Stomach (tissue), 9 donors: ENCODE measurements around the gene LHFPL5. TPM values are rescaled to one million over a fixed set of nuclear protein-coding genes. Genes with fewer than 3 reads are reported as not detected.
A peak's percentile ranks its signal among the peaks of the same experiment; 100 is the strongest.

Experiments
- DNase-seq, 2 donors: peaks; one replicate each; pipeline versions ENCODE4 v3.0.0 to v3.0.0-alpha.2; 2013 to 2019
- H3K27ac ChIP-seq, 5 donors: fragments of 200-600 bp in 4 of 5; sonication (generic) in 4 of 5; one replicate each; pipeline ENCODE4 v1.5.1; 2013 to 2019; ENCODE audit warnings: mild to moderate bottlenecking in 1 of 5, moderate library complexity in 1 of 5
- H3K27me3 ChIP-seq, 3 donors: fragments of 200-600 bp; sonication (generic); one replicate each; pipeline ENCODE4 v1.5.1; 2017 to 2019; ENCODE audit warnings: mixed run types in 1 of 3
- H3K36me3 ChIP-seq, 4 donors: fragments of 200-600 bp; sonication (generic); 1 replicate in 3 of 4; 2 replicates in 1 of 4; pipeline ENCODE4 v1.5.1; 2016 to 2019
- H3K4me1 ChIP-seq, 4 donors: fragments of 200-600 bp; sonication (generic); one replicate each; pipeline ENCODE4 v1.5.1; 2016 to 2019
- H3K4me3 ChIP-seq, 4 donors: fragments of 200-600 bp; sonication (generic) in 3 of 4; one replicate each; pipeline ENCODE4 v1.5.1; 2016 to 2019; ENCODE audit warnings: mild to moderate bottlenecking in 1 of 4
- H3K9me3 ChIP-seq, 4 donors: fragments of 200-600 bp; sonication (generic); one replicate each; pipeline ENCODE4 v1.5.1; 2016 to 2019
- EP300 ChIP-seq: sonication (generic); formaldehyde crosslinking; IDR thresholded peaks from one replicate; pipeline ENCODE4 v1.6.1; 2017; ENCODE audit warnings: antibody characterized with exemption
- POLR2A ChIP-seq, 4 donors: fragments of 450-650 bp; IDR thresholded peaks; one replicate each; pipeline ENCODE4 v1.6.1; 2016; ENCODE audit warnings: antibody characterized with exemption in 4 of 4, control low read depth in 2 of 4, mild to moderate bottlenecking in 1 of 4, moderate library complexity in 1 of 4
- POLR2AphosphoS5 ChIP-seq, 3 donors: sonication (generic); formaldehyde crosslinking; IDR thresholded peaks; one replicate each; pipeline ENCODE4 v1.6.1; 2016; ENCODE audit warnings: antibody characterized with exemption in 3 of 3
- WGBS, 5 donors: extraction: QIAGEN DNeasy Blood & Tissue Kit in 3 of 5; methylation state at CpG; one replicate each; pipeline versions ENCODE4 v1.1.5 to v1.1.7; 2013 to 2018; 5-methylcytosine and 5-hydroxymethylcytosine counted together
- intact Hi-C: fragments of 100-400 bp; cut with DNase I; formaldehyde crosslinking; loops from one replicate; pipeline ENCODE4 v1.15.1; 2023; ENCODE audit warnings: low total_unique reads
- polyA plus RNA-seq, 3 donors: library from polyadenylated mRNA; stranded (reverse); fragments of 200-250 nt; gene quantifications; one replicate each; pipeline ENCODE4 v1.2.3, GENCODE V29; 2013
- total RNA-seq, 5 donors: library from RNA; depleted of rRNA; stranded (reverse); fragments of >200 nt; gene quantifications; one replicate each; pipeline versions ENCODE4 v1.1.0 to v1.2.3, GENCODE V29; 2014 to 2016
- TF ChIP-seq, protein P1 (sequence below), 7 experiments: fragments of 450-650 bp in 4 of 7; fragments of 200-600 bp in 3 of 7; sonication (generic) in 3 of 7; IDR thresholded peaks; one replicate each; pipeline ENCODE4 v1.5.1; 2016 to 2019; ENCODE audit warnings: antibody characterized with exemption in 7 of 7, control low read depth in 2 of 7, mild to moderate bottlenecking in 1 of 7
- donor health status: healthy with polysubstance abuse.
- donor health status: Bipolar disorder and iron deficiency.
- donor health status: healthy.

Gene LHFPL5
- total and polyA plus RNA-seq, 8 donors = not detected

DNA sequence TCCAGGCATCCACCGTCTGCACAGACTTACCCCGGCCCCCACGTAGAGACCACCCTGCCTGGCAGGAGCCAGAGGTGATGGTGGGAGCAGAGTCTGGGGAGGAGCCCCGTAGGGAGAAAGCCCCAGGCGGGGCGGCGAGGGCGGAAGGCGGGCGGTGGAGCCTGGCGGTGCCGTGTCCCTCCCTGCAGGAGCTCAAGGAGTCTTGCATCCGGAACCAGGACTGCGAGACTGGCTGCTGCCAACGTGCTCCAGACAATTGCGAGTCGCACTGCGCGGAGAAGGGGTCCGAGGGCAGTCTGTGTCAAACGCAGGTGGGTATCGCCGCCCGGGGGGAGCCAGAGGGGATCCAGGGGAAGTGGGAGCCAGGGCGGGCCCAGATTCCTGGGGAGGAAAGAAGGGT, 18.3 kb upstream of the LHFPL5 start:
- WGBS, 5 donors = 18 to 63% (median 45%) methylated on average over 25 of the region's 25 CpGs
- Histone ChIP-seq H3K36me3 (no peaks in the 10 kb centered on the region), H3K4me1 (peaks cover 0 to 8% (median 0%) of the 10 kb centered on the region in 4 donors), H3K9me3 (no peaks in the 10 kb centered on the region), H3K27me3 (peaks cover 13 to 60% (median 28%) of the 10 kb centered on the region in 3 donors), H3K27ac (no peak overlapping the region), H3K4me3 (peak overlapping the region in 1 of 4 donors; percentile 5)
- intact Hi-C loops = no loop called here
- no peak for DNase-seq
- no peak for TF ChIP-seq POLR2A (IDR thresholded peaks at IDR 0.05)
- no peak for TF ChIP-seq POLR2AphosphoS5 (IDR thresholded peaks at IDR 0.05)
- TF ChIP-seq EP300 = no peak
- TF ChIP-seq, protein P1, sequence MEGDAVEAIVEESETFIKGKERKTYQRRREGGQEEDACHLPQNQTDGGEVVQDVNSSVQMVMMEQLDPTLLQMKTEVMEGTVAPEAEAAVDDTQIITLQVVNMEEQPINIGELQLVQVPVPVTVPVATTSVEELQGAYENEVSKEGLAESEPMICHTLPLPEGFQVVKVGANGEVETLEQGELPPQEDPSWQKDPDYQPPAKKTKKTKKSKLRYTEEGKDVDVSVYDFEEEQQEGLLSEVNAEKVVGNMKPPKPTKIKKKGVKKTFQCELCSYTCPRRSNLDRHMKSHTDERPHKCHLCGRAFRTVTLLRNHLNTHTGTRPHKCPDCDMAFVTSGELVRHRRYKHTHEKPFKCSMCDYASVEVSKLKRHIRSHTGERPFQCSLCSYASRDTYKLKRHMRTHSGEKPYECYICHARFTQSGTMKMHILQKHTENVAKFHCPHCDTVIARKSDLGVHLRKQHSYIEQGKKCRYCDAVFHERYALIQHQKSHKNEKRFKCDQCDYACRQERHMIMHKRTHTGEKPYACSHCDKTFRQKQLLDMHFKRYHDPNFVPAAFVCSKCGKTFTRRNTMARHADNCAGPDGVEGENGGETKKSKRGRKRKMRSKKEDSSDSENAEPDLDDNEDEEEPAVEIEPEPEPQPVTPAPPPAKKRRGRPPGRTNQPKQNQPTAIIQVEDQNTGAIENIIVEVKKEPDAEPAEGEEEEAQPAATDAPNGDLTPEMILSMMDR (IDR thresholded peaks at IDR 0.05) = no peak

DNA sequence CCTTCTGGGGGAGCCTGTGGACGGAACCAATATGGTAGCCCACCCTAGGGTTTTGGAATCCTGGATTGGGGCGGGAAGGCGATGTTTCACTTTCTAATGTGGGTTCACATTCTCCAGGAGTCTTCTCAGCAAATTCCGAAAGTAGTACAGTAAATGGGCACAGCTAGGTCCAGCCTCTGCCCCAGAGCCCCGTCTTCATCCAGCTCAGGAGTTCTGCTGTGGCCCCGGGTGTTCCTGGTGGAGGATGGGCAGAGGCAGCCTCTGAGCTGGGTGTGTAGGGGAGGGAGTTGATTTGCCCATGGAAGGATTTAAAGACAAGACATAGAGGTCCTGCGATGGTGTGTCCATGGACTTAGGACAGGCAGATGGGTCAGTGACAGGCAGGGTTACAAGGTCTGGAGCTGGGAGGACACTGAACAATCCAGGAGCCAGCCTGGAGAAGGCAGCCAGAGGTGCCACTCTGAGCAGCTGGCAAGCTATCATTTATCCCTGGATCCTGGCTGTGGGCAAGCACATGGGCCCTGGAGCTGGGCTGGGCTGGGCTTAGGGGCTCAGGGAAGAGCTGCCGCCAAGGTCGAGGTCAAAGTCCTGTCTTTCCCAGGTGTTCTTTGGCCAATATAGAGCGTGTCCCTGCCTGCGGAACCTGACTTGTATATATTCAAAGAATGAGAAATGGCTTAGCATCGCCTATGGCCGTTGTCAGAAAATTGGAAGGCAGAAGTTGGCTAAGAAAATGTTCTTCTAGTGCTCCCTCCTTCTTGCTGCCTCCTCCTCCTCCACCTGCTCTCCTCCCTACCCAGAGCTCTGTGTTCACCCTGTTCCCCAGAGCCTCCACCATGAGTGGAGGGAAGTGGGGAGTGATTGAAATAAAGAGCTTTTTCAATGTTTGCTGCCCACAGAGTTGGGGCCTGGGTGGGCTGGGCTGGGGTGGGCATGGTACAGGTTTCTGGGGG, 17.6 kb upstream of the LHFPL5 start:
- Histone ChIP-seq H3K27ac (no peak overlapping the region), H3K9me3 (no peaks in the 10 kb centered on the region), H3K36me3 (no peaks in the 10 kb centered on the region), H3K4me1 (peaks cover 0 to 8% (median 0%) of the 10 kb centered on the region in 4 donors), H3K27me3 (peaks cover 13 to 53% (median 28%) of the 10 kb centered on the region in 3 donors), H3K4me3 (no peak overlapping the region)
- WGBS, 5 donors = 74 to 81% (median 77%) methylated on average over 13 of the region's 13 CpGs
- intact Hi-C loops = no loop called here
- TF ChIP-seq EP300 = no peak
- TF ChIP-seq, protein P1 (IDR thresholded peaks at IDR 0.05) = no peak
- no peak for TF ChIP-seq POLR2AphosphoS5 (IDR thresholded peaks at IDR 0.05)
- no peak for TF ChIP-seq POLR2A (IDR thresholded peaks at IDR 0.05)
- DNase-seq = no peak

GRCh38 chr6:35788423-35788982, 16.6 kb upstream of the LHFPL5 start:
- H3K27me3 ChIP-seq = peaks cover 13 to 45% (median 28%) of the 10 kb centered on the region in 3 donors
- intact Hi-C loops = no loop called here

GRCh38 chr6:35790683-35791082, 14.5 kb upstream of the LHFPL5 start:
- WGBS, 5 donors = 74 to 80% (median 78%) methylated on average over 5 of the region's 5 CpGs
- Histone ChIP-seq H3K4me3 (no peak overlapping the region), H3K36me3 (no peaks in the 10 kb centered on the region), H3K27ac (no peak overlapping the region), H3K9me3 (no peaks in the 10 kb centered on the region), H3K27me3 (peaks cover 13 to 50% (median 28%) of the 10 kb centered on the region in 3 donors), H3K4me1 (peaks cover 0 to 8% (median 0%) of the 10 kb centered on the region in 4 donors)
- TF ChIP-seq EP300 (no peak), POLR2AphosphoS5 (IDR thresholded peaks at IDR 0.05) (no peak), POLR2A (IDR thresholded peaks at IDR 0.05) (no peak)
- TF ChIP-seq, protein P1 (IDR thresholded peaks at IDR 0.05) = no peak
- DNase-seq = no peak
- intact Hi-C loops = no loop called here

More at GRCh38 chr6:35788423-35788982, 16.6 kb upstream of the LHFPL5 start:
- no peak for TF ChIP-seq EP300
- TF ChIP-seq, protein P1 (IDR thresholded peaks at IDR 0.05) = no peak
- TF ChIP-seq POLR2A (IDR thresholded peaks at IDR 0.05) = no peak
- TF ChIP-seq POLR2AphosphoS5 (IDR thresholded peaks at IDR 0.05) = no peak
- WGBS, 5 donors = 59 to 65% (median 60%) methylated on average over 4 of the region's 4 CpGs
- Histone ChIP-seq H3K9me3 (no peaks in the 10 kb centered on the region), H3K4me1 (peaks cover 0 to 8% (median 0%) of the 10 kb centered on the region in 4 donors), H3K27ac (no peak overlapping the region), H3K36me3 (no peaks in the 10 kb centered on the region), H3K4me3 (no peak overlapping the region)
- DNase-seq = no peak
